GM12878 (cell line): ENCODE results near the gene PRKAG3. TPM values are rescaled to one million over a fixed set of nuclear protein-coding genes. Genes with fewer than 3 reads are reported as not detected.

Source experiments
- ATAC-seq: fragments of 200-7000 bp; cut with Tn5 transposase; 3 replicates; pipeline ENCODE4 v1.9.1; 2020; ENCODE audit warnings: mild to moderate bottlenecking, moderate library complexity
- BruUV-seq: library from RNA; stranded (reverse); fragments of 400-500 nt; replicated peaks from 2 replicates; lab custom pipeline; 2021; lab: Mats Ljungman, UMichigan
- CTCF ChIA-PET: fragments of 300-600 bp; sonication (Branson Sonifier 250); formaldehyde crosslinking; extraction: SDS; loops from one replicate; lab custom pipeline; 2021; ENCODE audit warnings: inconsistent platforms; lab: Yijun Ruan, JAX
- POLR2A ChIA-PET: fragments of 350-600 bp; formaldehyde crosslinking; extraction: SDS; loops from one replicate; lab custom pipeline; 2021; ENCODE audit warnings: inconsistent platforms; lab: Charles Lee
- RAD21 ChIA-PET: fragments of 300-600 bp; sonication (Branson Sonifier 250); formaldehyde crosslinking; loops from one replicate; lab custom pipeline; 2023; ENCODE audit warnings: antibody characterized with exemption; ENCODE audit not compliant: unreplicated experiment; lab: Charles Lee
- SMC1A ChIA-PET: fragments of 300-600 bp; sonication (Branson Sonifier 250); formaldehyde crosslinking; loops from one replicate; lab custom pipeline; 2023; ENCODE audit not compliant: unreplicated experiment, uncharacterized antibody; lab: Charles Lee
- DNase-seq: peaks from one replicate; pipeline ENCODE4 v3.0.0-alpha.2; 2011; ENCODE audit warnings: low read depth, low spot score
- FAIRE-seq: peaks from 3 replicates; lab custom pipeline; 2011; peaks lifted over from hg19 to GRCh38; lab: Jason Lieb, UNC
- H2AFZ ChIP-seq: 2 replicates; pipeline ENCODE4 v1.6.0; 2011; ENCODE audit warnings: low read depth, low read length, control low read depth; ENCODE audit not compliant: control insufficient read depth
- H3K27ac ChIP-seq: 2 replicates; pipeline ENCODE4 v1.5.1; 2011; ENCODE audit warnings: control low read depth; ENCODE audit not compliant: control insufficient read depth, insufficient read depth
- H3K27me3 ChIP-seq, 2 experiments: replicated peaks in 1 of 2; 2 replicates each; pipeline versions ENCODE4 v1.6.0 to v1.6.1; 2011; ENCODE audit warnings: low read length in 1 of 2; ENCODE audit not compliant: control insufficient read depth in 2 of 2, insufficient read depth in 2 of 2
- H3K36me3 ChIP-seq, 2 experiments: 2 replicates each; pipeline ENCODE4 v1.5.1; 2011; ENCODE audit warnings: low read length in 1 of 2; ENCODE audit not compliant: control insufficient read depth in 2 of 2, insufficient read depth in 2 of 2
- H3K4me1 ChIP-seq: 2 replicates; pipeline ENCODE4 v1.6.1; 2011; ENCODE audit warnings: mild to moderate bottlenecking, low read length, moderate library complexity, mixed read lengths; ENCODE audit not compliant: control insufficient read depth, insufficient read depth
- H3K4me2 ChIP-seq: 2 replicates; pipeline ENCODE4 v1.6.0; 2011; ENCODE audit warnings: control low read depth; ENCODE audit not compliant: control insufficient read depth, insufficient read depth
- H3K4me3 ChIP-seq: fragments of 200-600 bp; sonication (generic); 2 replicates; pipeline ENCODE4 v1.5.1; 2016
- H3K79me2 ChIP-seq: 2 replicates; pipeline ENCODE4 v1.6.0; 2011; ENCODE audit warnings: low read length; ENCODE audit not compliant: control insufficient read depth, insufficient read depth
- H3K9ac ChIP-seq: 2 replicates; pipeline ENCODE4 v1.8.0; 2011; ENCODE audit warnings: low read length, control low read depth, mixed read lengths; ENCODE audit not compliant: control insufficient read depth, insufficient read depth
- H3K9me3 ChIP-seq: replicated peaks from 3 replicates; pipeline ENCODE4 v1.5.1; 2011; ENCODE audit warnings: mild to moderate bottlenecking, low read length; ENCODE audit not compliant: control insufficient read depth, insufficient read depth
- H4K20me1 ChIP-seq: 2 replicates; pipeline ENCODE4 v1.6.0; 2011; ENCODE audit not compliant: control insufficient read depth, insufficient read depth
- HDAC2 ChIP-seq: fragments of 200-600 bp; sonication (generic); IDR thresholded peaks from 2 replicates; pipeline ENCODE4 v1.6.1; 2017
- IRF4 ChIP-seq: IDR thresholded peaks from 2 replicates; pipeline ENCODE4 v1.6.1; 2011; ENCODE audit warnings: low read depth, low read length
- RAD51 ChIP-seq: fragments of 450-650 bp; IDR thresholded peaks from 2 replicates; pipeline ENCODE4 v1.6.1; 2016; ENCODE audit warnings: moderate library complexity, mild to moderate bottlenecking, inconsistent platforms
- STAT3 ChIP-seq: IDR thresholded peaks from 2 replicates; pipeline ENCODE4 v1.6.1; 2011; ENCODE audit warnings: low read depth, low read length, improper control_type of control experiment
- TCF3 ChIP-seq: IDR thresholded peaks from 2 replicates; pipeline ENCODE4 v1.6.1; 2012; ENCODE audit warnings: low read depth, mild to moderate bottlenecking, low read length, borderline replicate concordance; ENCODE audit not compliant: insufficient read depth
- ZBTB4 ChIP-seq: fragments of 450-650 bp; formaldehyde crosslinking; IDR thresholded peaks from 2 replicates; pipeline ENCODE4 v1.4.0; 2022; ENCODE audit warnings: mild to moderate bottlenecking, moderate library complexity
- ZNF384 ChIP-seq: IDR thresholded peaks from 2 replicates; pipeline ENCODE4 v1.6.1; 2012; ENCODE audit warnings: low read depth, mild to moderate bottlenecking, low read length, improper control_type of control experiment, borderline replicate concordance
- WGBS: methylation state at CpG from one replicate; pipeline ENCODE4 v1.1.6; 2016; ENCODE audit warnings: low lambda C conversion rate; ENCODE audit not compliant: insufficient replicate concordance, insufficient coverage; ENCODE audit errors: missing lambda C conversion rate; 5-methylcytosine and 5-hydroxymethylcytosine counted together
- in situ Hi-C: fragments of 300-500 bp; cut with MboI; formaldehyde crosslinking; loops from 9 replicates; pipeline ENCODE4 v1.14.3; 2018; ENCODE audit warnings: mixed read lengths
- intact Hi-C: fragments of 100-400 bp; cut with micrococcal nuclease; formaldehyde crosslinking; loops from one replicate; pipeline ENCODE4 v1.14.2; 2022; ENCODE audit not compliant: unreplicated experiment
- polyA plus RNA-seq, 11 experiments: library from polyadenylated mRNA; depleted of rRNA in 4 of 11; unstranded in 6 of 11; stranded (reverse) in 5 of 11; fragments of >200 nt; fragmentation: Nextera tagmentation in 4 of 11; fragmentation: Illumina TruSeq in 1 of 11; extraction: Ambion mirVana in 4 of 11; extraction: Trizol in 1 of 11; gene quantifications; 1 replicate in 1 of 11; 2 replicates in 10 of 11; pipeline versions ENCODE4 v1.2.1 to v1.2.3, GENCODE V29; 2011 to 2016; ENCODE audit warnings: inconsistent platforms in 2 of 11, missing spikeins in 2 of 11, low read depth in 1 of 11
- total RNA-seq, 4 experiments: library from RNA; depleted of rRNA in 3 of 4; stranded (reverse); fragments of >200 nt in 3 of 4; fragmentation: Illumina TruSeq in 1 of 4; extraction: Trizol in 1 of 4; gene quantifications; 2 replicates each; pipeline versions ENCODE4 v1.2.1 to v1.2.3, GENCODE V29; 2013 to 2021
- TF ChIP-seq, protein P1 (sequence below): fragments of 450-650 bp; conservative IDR thresholded peaks from 2 replicates; pipeline ENCODE4 v1.6.1; 2017; ENCODE audit warnings: mild to moderate bottlenecking, moderate library complexity
- TF ChIP-seq, protein P2 (sequence below): IDR thresholded peaks from 2 replicates; pipeline ENCODE4 v1.6.1; 2011; ENCODE audit warnings: low read depth, mild to moderate bottlenecking, low read length, moderate library complexity, borderline replicate concordance; ENCODE audit errors: extremely low read depth

Gene PRKAG3
- total and polyA plus RNA-seq, 10 of the 15 experiments (the other 5 are each of a cell fraction or from before 2014, with no cell fraction given): 0.04 to 0.12 (median 0.06) TPM; not detected in 7

DNA sequence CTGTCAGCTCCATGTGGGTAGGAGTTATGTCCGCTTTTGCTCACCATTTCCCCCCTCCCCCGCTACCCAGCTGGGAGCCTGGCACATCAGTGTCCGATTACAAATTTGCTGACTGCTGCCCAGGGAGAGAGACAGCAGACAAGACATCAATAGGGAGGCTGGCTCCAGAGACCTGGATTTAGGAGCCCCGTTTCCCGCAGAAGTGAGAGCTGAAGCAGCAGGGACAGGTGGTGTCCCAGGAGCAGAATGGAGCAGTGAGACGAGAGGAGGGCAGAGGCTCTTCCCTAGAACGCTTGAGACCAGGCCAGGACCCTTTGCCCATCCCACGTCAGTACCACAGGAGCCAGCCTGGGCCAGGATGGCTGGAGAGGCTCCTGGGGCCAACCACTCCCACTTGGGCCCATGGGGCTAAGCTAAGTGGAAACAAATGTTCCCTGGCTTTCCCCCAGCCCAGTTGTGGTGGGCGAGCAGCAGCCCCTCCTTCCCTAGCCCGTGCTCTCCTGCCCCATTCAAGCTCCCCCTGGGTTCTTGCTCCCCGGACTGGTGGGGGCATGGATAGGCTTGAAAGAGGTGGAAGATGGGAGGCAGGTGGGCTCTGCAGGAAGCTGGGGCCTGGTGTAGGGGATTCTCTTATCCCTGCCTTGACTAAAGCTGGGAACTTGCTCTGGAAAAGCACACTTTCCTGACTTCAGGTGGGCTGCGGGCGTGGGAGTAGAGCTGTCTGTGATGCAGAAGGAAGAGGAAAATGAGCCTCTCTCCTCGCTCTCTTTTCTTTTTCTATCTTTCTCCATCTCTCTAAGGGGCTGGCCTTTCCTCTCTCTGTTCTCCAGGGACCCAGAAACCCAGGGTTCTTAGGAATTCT, 23.9 kb upstream of the PRKAG3 start:
- BruUV-seq: no TSS peak
- H3K27me3 ChIP-seq: peaks cover 19 to 34% of the 10 kb centered on the region in 2 experiments

More for the DNA sequence above, 23.9 kb upstream of the PRKAG3 start:
- ChIA-PET POLR2A (interaction anchor here (0.5 kb wide), 1 partner anchor 72 kb away, joined by 3 read pairs; no protein-coding TSS in a partner anchor), SMC1A (interaction anchor here (1.2 to 3.8 kb wide), 2 partner anchors 21 to 42 kb away, joined by 3 to 23 read pairs; no protein-coding TSS in a partner anchor)
- FAIRE-seq (no peak), ATAC-seq (no peak)
- Histone ChIP-seq H3K36me3 (no peaks in the 10 kb centered on the region), H3K4me1 (no peaks in the 10 kb centered on the region), H3K9ac (no peak overlapping the region), H3K9me3 (no peaks in the 10 kb centered on the region), H3K4me2 (no peak overlapping the region), H3K27ac (no peak overlapping the region), H3K4me3 (no peak overlapping the region), H2AFZ (no peak overlapping the region)
- intact Hi-C loops: no loop called here
- TF ChIP-seq, protein P1, sequence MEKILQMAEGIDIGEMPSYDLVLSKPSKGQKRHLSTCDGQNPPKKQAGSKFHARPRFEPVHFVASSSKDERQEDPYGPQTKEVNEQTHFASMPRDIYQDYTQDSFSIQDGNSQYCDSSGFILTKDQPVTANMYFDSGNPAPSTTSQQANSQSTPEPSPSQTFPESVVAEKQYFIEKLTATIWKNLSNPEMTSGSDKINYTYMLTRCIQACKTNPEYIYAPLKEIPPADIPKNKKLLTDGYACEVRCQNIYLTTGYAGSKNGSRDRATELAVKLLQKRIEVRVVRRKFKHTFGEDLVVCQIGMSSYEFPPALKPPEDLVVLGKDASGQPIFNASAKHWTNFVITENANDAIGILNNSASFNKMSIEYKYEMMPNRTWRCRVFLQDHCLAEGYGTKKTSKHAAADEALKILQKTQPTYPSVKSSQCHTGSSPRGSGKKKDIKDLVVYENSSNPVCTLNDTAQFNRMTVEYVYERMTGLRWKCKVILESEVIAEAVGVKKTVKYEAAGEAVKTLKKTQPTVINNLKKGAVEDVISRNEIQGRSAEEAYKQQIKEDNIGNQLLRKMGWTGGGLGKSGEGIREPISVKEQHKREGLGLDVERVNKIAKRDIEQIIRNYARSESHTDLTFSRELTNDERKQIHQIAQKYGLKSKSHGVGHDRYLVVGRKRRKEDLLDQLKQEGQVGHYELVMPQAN: no peak
- no peak for TF ChIP-seq TCF3
- TF ChIP-seq ZBTB4 (CRISPR knock-in tag): no peak
- TF ChIP-seq ZNF384: no peak
- no peak for TF ChIP-seq IRF4
- TF ChIP-seq, protein P2, sequence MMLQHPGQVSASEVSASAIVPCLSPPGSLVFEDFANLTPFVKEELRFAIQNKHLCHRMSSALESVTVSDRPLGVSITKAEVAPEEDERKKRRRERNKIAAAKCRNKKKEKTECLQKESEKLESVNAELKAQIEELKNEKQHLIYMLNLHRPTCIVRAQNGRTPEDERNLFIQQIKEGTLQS: no peak
- TF ChIP-seq RAD51: no peak
- TF ChIP-seq HDAC2: no peak
- no peak for TF ChIP-seq STAT3
- TF ChIP-seq, all 136 proteins: peak for 0
- H3K79me2 ChIP-seq: no peaks in the 10 kb centered on the region
- ChIA-PET CTCF (interaction anchor here (1.7 to 2.1 kb wide), 2 partner anchors 21 to 42 kb away, joined by 11 to 14 read pairs; no protein-coding TSS in a partner anchor), RAD21 (interaction anchor here (1.2 to 1.3 kb wide), 2 partner anchors 43 to 196 kb away, joined by 3 to 10 read pairs; partner anchors contain the start of genes BCS1L and ZNF142)
- in situ Hi-C loops: no loop called here
- WGBS: 31% methylated on average over 14 of the region's 14 CpGs
- no peaks in the 10 kb centered on the region for H4K20me1 ChIP-seq
- DNase-seq: no peak
